Activated T-helper 1 cell treated with anti-CD3 and anti-CD28 coated beads, Interleukin-12 subunit alpha, Interleukin-12 subunit beta, Interleukin-2, Interleukin-4 antibody, amounts not matched to agents 30 ng/mL and 10 ng/mL and 1 ng/mL, durations not matched to agents 14 hours and 24 hours and 36 hours (primary cell): ENCODE measurements around the gene HOXA7. TPM values are rescaled to one million over a fixed set of nuclear protein-coding genes. Genes with fewer than 3 reads are reported as not detected.

Experiments
- DNase-seq: peaks from one replicate; pipeline ENCODE4 v3.0.0; 2021; ENCODE audit warnings: low spot score
- H3K27ac Mint-ChIP-seq: one replicate; pipeline ENCODE4 v1.8.0; 2021; ENCODE audit warnings: mild to moderate bottlenecking, mixed read lengths
- H3K27me3 Mint-ChIP-seq: one replicate; pipeline ENCODE4 v1.8.0; 2022; ENCODE audit warnings: mild to moderate bottlenecking, moderate library complexity, mixed read lengths; ENCODE audit not compliant: insufficient read depth
- H3K36me3 Mint-ChIP-seq: one replicate; pipeline ENCODE4 v1.8.0; 2021; ENCODE audit warnings: low read depth, mixed read lengths
- H3K4me1 Mint-ChIP-seq: one replicate; pipeline ENCODE4 v1.8.0; 2021; ENCODE audit warnings: low read depth, mixed read lengths
- H3K4me3 Mint-ChIP-seq: one replicate; pipeline ENCODE4 v1.8.0; 2021; ENCODE audit warnings: mild to moderate bottlenecking, moderate library complexity, mixed read lengths
- H3K9me3 Mint-ChIP-seq: one replicate; pipeline ENCODE4 v1.8.0; 2021; ENCODE audit warnings: mixed read lengths
- intact Hi-C: fragments of 100-400 bp; cut with micrococcal nuclease; formaldehyde crosslinking; loops from one replicate; pipeline ENCODE4 v1.15.1; 2024
- total RNA-seq: library from RNA; stranded (reverse); gene quantifications from 2 replicates; pipeline ENCODE4 v1.2.3, GENCODE V29; 2022

The HOXA7 gene
- total RNA-seq, 1 donor from 2014 or later, result not detected

DNA sequence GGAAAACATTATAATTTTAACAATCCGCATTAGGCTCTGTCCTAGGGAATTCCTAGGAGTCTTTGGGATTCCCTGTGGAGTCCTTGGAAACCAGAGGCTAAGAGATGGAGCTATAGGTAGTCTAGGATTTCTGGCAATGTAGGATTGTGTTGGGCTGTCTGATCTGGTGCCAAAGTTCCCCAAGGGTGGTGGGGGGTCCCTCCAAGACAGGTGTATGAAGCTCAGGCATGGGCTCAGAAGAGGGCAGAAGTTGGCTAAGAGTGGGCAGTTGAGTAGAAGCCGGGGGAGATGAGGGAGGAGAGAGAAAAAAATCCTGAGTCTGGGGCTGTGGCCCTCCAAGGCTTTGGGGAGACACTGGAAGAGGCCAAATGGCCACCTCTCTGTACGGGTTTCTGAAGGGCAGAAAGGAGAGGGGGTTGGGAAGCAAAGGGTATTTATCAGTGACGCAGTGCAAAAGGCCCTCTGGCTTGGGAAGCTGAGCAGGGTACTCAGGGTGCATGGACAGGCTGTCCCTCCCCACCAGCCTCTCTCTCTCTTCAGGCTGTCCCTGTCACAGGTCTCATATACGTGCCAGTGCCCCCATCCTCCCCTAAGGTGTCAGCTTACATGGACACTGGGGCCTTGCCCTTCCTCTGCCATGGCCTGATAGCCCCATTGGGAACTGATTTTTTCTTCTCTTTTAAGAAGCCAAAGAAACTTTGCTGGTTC lies 9.8 kb downstream of the HOXA7 start:
- H3K27ac Mint-ChIP-seq, result no peak overlapping the region
- no peak overlapping the region for H3K4me3 Mint-ChIP-seq
- H3K27me3 Mint-ChIP-seq, result peaks cover 56% of the 10 kb centered on the region
- H3K4me1 Mint-ChIP-seq, result peaks cover 8% of the 10 kb centered on the region
- intact Hi-C loops, result no loop called here
- no peak for DNase-seq
- H3K36me3 Mint-ChIP-seq, result peaks cover 3% of the 10 kb centered on the region
- H3K9me3 Mint-ChIP-seq, result no peaks in the 10 kb centered on the region

GRCh38 chr7:27145914-27146412 lies 10.5 kb downstream of the HOXA7 start:
- Mint-ChIP-seq H3K27ac (no peak overlapping the region), H3K4me1 (peaks cover 1% of the 10 kb centered on the region), H3K27me3 (peaks cover 55% of the 10 kb centered on the region), H3K4me3 (no peak overlapping the region), H3K9me3 (no peaks in the 10 kb centered on the region), H3K36me3 (peaks cover 3% of the 10 kb centered on the region)
- intact Hi-C loops, result no loop called here
- no peak for DNase-seq

- Mint-ChIP-seq H3K4me1 (no peaks in the 10 kb centered on the region), H3K27me3 (peaks cover 52% of the 10 kb centered on the region), H3K27ac (no peak overlapping the region), H3K4me3 (no peak overlapping the region), H3K36me3 (peaks cover 3% of the 10 kb centered on the region), H3K9me3 (no peaks in the 10 kb centered on the region)
- intact Hi-C loops, result no loop called here
- no peak for DNase-seq
Observed at GRCh38 chr7:27145165-27145913, 11.1 kb downstream of the HOXA7 start.

GRCh38 chr7:27144781-27145164 lies 11.7 kb downstream of the HOXA7 start:
- Mint-ChIP-seq H3K4me3 (no peak overlapping the region), H3K36me3 (peaks cover 3% of the 10 kb centered on the region), H3K27me3 (peaks cover 46% of the 10 kb centered on the region), H3K27ac (no peak overlapping the region), H3K9me3 (no peaks in the 10 kb centered on the region), H3K4me1 (no peaks in the 10 kb centered on the region)
- no peak for DNase-seq
- intact Hi-C loops, result no loop called here

DNA sequence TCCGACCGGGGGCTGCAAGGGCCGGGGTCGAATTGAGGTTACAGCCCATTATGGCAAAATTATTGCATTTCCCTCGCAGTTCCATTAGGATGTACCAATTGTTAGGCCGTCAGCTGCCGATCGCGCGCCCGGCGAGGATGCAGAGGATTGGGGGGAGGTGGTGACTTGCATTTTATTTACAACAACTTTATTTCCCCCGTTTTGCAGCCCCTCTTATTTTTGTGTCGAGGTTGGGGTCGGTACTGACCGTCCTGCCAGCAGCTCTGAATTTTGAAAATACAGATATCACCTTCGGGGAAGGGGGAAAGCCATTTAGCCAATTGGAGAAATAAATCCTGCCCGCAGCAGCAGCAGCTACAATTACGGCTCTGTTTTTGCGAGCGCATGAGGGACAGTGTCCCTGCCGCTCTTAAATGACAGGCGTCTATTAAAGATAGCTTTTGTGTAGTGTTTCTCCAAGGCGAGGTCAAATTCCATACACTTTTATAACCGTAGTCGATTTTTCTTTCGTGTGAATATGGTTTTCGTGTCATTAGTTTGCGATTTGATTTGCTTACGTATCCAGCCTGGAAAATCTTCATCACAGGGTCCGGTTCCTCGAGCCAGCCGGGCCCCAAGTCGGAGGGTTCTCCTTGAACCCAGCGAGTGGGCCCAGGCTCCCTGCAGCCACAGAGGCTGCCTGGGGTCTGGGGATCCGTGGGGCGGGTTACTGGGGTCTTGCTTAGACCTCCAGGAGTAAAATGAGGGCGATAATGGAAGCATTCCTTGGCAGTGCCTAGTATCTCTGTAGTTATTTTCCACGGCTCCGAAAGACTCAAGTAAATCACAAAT lies 12.3 kb downstream of the HOXA7 start:
- Mint-ChIP-seq H3K9me3 (no peaks in the 10 kb centered on the region), H3K36me3 (peaks cover 3% of the 10 kb centered on the region), H3K27me3 (peaks cover 40% of the 10 kb centered on the region), H3K4me1 (no peaks in the 10 kb centered on the region), H3K27ac (no peak overlapping the region), H3K4me3 (no peak overlapping the region)
- intact Hi-C loops, result no loop called here
- no peak for DNase-seq

- Mint-ChIP-seq H3K4me1 (no peaks in the 10 kb centered on the region), H3K9me3 (no peaks in the 10 kb centered on the region), H3K4me3 (no peak within 1 kb of the TSS), H3K27ac (no peak within 1 kb of the TSS), H3K27me3 (peaks cover 38% of the 10 kb centered on the region), H3K36me3 (peaks cover 3% of the 10 kb centered on the region)
- no peak for DNase-seq
- intact Hi-C loops, result no loop called here
Observed at GRCh38 chr7:27143023-27143949, 13.2 kb downstream of the HOXA7 start, which contains the start of gene HOXA5. Gene HOXA5, minus strand, starts transcription at chr7:27143681. Its CDS starts 74 bp downstream, at chr7:27143607.

- H3K4me3 Mint-ChIP-seq, result no peak overlapping the region
Observed at GRCh38 chr7:27142580-27143022, 13.9 kb downstream of the HOXA7 start.

GRCh38 chr7:27141923-27142579 lies 14.4 kb downstream of the HOXA7 start:
- no peaks in the 10 kb centered on the region for H3K4me1 Mint-ChIP-seq
- peaks cover under 1% of the 10 kb centered on the region for H3K36me3 Mint-ChIP-seq
- H3K9me3 Mint-ChIP-seq, result no peaks in the 10 kb centered on the region
- no peak for DNase-seq
- H3K27ac Mint-ChIP-seq, result no peak overlapping the region
- peaks cover 30% of the 10 kb centered on the region for H3K27me3 Mint-ChIP-seq
- H3K4me3 Mint-ChIP-seq, result no peak overlapping the region
- intact Hi-C loops, result no loop called here

More at GRCh38 chr7:27142580-27143022, 13.9 kb downstream of the HOXA7 start:
- intact Hi-C loops, result no loop called here
- DNase-seq, result no peak
- H3K9me3 Mint-ChIP-seq, result no peaks in the 10 kb centered on the region
- peaks cover 35% of the 10 kb centered on the region for H3K27me3 Mint-ChIP-seq
- no peak overlapping the region for H3K27ac Mint-ChIP-seq
- no peaks in the 10 kb centered on the region for H3K4me1 Mint-ChIP-seq
- H3K36me3 Mint-ChIP-seq, result peaks cover 3% of the 10 kb centered on the region

- H3K36me3 Mint-ChIP-seq, result no peaks in the 10 kb centered on the region
- peaks cover under 1% of the 10 kb centered on the region for H3K4me1 Mint-ChIP-seq
- intact Hi-C loops, result no loop called here
- H3K27ac Mint-ChIP-seq, result no peak overlapping the region
- peaks cover 28% of the 10 kb centered on the region for H3K27me3 Mint-ChIP-seq
- no peak for DNase-seq
- H3K9me3 Mint-ChIP-seq, result no peaks in the 10 kb centered on the region
- no peak overlapping the region for H3K4me3 Mint-ChIP-seq
Observed at GRCh38 chr7:27141137-27141922, 15.1 kb downstream of the HOXA7 start.

GRCh38 chr7:27140126-27140857 lies 16.2 kb downstream of the HOXA7 start:
- H3K4me3 Mint-ChIP-seq, result no peak overlapping the region
- no peaks in the 10 kb centered on the region for H3K9me3 Mint-ChIP-seq
- no peak overlapping the region for H3K27ac Mint-ChIP-seq
- no peaks in the 10 kb centered on the region for H3K36me3 Mint-ChIP-seq
- intact Hi-C loops, result no loop called here
- H3K4me1 Mint-ChIP-seq, result peaks cover 11% of the 10 kb centered on the region
- peaks cover 22% of the 10 kb centered on the region for H3K27me3 Mint-ChIP-seq
- no peak for DNase-seq
